Measurements from ENCODE around the gene ADIRF.
A peak's percentile ranks its signal among the peaks of the same experiment; 100 is the strongest.
"Not testable (repeated sequence)": the region's sequence is repeated elsewhere in the genome, so short reads cannot be mapped to it uniquely, and the experiment has no call there.

The ADIRF gene

GRCh38 chr10:86968271-86968993 is at the start of gene ADIRF:
TSS of gene ADIRF (plus strand) at chr10:86968482. CDS start at chr10:86968545, 63 bp downstream.
- no peak for DNase-seq (ENCODE audit: low spot score)

- no peak for DNase-seq (ENCODE audit: low spot score)
These were observed 45.7 kb upstream of the ADIRF start for GRCh38 chr10:86922553-86922961.

- DNase-seq (ENCODE audit: low spot score): no peak
These were observed 38.6 kb upstream of the ADIRF start for GRCh38 chr10:86929468-86930380.

GRCh38 chr10:86931872-86932271 is 36.4 kb upstream of the ADIRF start:
- no peak for DNase-seq (ENCODE audit: low spot score)

- no peak for DNase-seq (ENCODE audit: low spot score)
These were observed 35.6 kb upstream of the ADIRF start for GRCh38 chr10:86932674-86933073.

GRCh38 chr10:86934162-86934711 is 34.0 kb upstream of the ADIRF start:
- not testable (repeated sequence) for DNase-seq (ENCODE audit: low spot score)

GRCh38 chr10:86936661-86937501 is 31.4 kb upstream of the ADIRF start:
- no peak for DNase-seq (ENCODE audit: low spot score)

GRCh38 chr10:86937502-86938154 is 30.7 kb upstream of the ADIRF start:
- DNase-seq (ENCODE audit: low spot score): no peak

GRCh38 chr10:86938260-86938659 is 30.0 kb upstream of the ADIRF start:
- DNase-seq (ENCODE audit: low spot score): no peak

- not testable (repeated sequence) for DNase-seq (ENCODE audit: low spot score)
These were observed 28.2 kb upstream of the ADIRF start for GRCh38 chr10:86940076-86940475.

- no peak for DNase-seq (ENCODE audit: low spot score)
These were observed 27.6 kb upstream of the ADIRF start for GRCh38 chr10:86940677-86941076.

GRCh38 chr10:86941426-86941825 is 26.9 kb upstream of the ADIRF start:
- no peak for DNase-seq (ENCODE audit: low spot score)

GRCh38 chr10:86941991-86942421 is 26.3 kb upstream of the ADIRF start:
- no peak for DNase-seq (ENCODE audit: low spot score)

- DNase-seq (ENCODE audit: low spot score): no peak
These were observed 25.6 kb upstream of the ADIRF start for GRCh38 chr10:86942441-86943315.

GRCh38 chr10:86943316-86944030 is 24.8 kb upstream of the ADIRF start:
- DNase-seq (ENCODE audit: low spot score): no peak

GRCh38 chr10:86944031-86944419 is 24.3 kb upstream of the ADIRF start:
- no peak for DNase-seq (ENCODE audit: low spot score)

GRCh38 chr10:86944471-86944870 is 23.8 kb upstream of the ADIRF start:
- DNase-seq (ENCODE audit: low spot score): no peak

- DNase-seq (ENCODE audit: low spot score): no peak
These were observed 23.4 kb upstream of the ADIRF start for GRCh38 chr10:86944907-86945306.

GRCh38 chr10:86945361-86946212 is 22.7 kb upstream of the ADIRF start:
- peak; percentile 63 for DNase-seq (ENCODE audit: low spot score)
